ENCODE results near the gene COX4I1. TPM values are rescaled to one million over a fixed set of nuclear protein-coding genes. Genes with fewer than 3 reads are reported as not detected.

The COX4I1 gene
- total RNA-seq (2013; cell fraction: nucleolus; rRNA removed) = 57.6 and 65.4 TPM in 2 replicates
- total RNA-seq (2014; rRNA removed) = 606 and 612 TPM in 2 replicates
- 473 and 480 TPM in 2 replicates for total RNA-seq (2014; rRNA removed; fragmentation: Illumina TruSeq; extraction: Trizol)
- total RNA-seq (2021) = 651 and 668 TPM in 2 replicates
- polyA plus RNA-seq (2011; ENCODE audit: low read depth) = 399 TPM
- 723 and 922 TPM in 2 replicates for polyA plus RNA-seq (2011; rRNA removed)
- 1,082 and 1,324 TPM in 2 replicates for polyA plus RNA-seq (2011; cell fraction: cytosol; rRNA removed)
- polyA plus RNA-seq (2011; cell fraction: nucleus; rRNA removed) = 520 and 608 TPM in 2 replicates
- polyA plus RNA-seq (2012) = 712 and 748 TPM in 2 replicates
- polyA plus RNA-seq (2014; fragmentation: Illumina TruSeq; extraction: Trizol) = 616 and 801 TPM in 2 replicates
- polyA plus RNA-seq (2014; fragmentation: Nextera tagmentation; extraction: Ambion mirVana) = 1,000 to 10,000 TPM; 1,747 to 1,889 TPM
- 854 and 876 TPM in 2 replicates for polyA plus RNA-seq (2014; rRNA removed)
- polyA plus RNA-seq (2016; fragmentation: Nextera tagmentation; extraction: Ambion mirVana) = 100 to 1,000 TPM; 889 to 942 TPM
- 340 and 443 TPM in 2 replicates for polyA minus RNA-seq (2011; rRNA and poly(A)+ RNA removed)
- polyA minus RNA-seq (2011; cell fraction: cytosol; rRNA and poly(A)+ RNA removed) = 106 and 140 TPM in 2 replicates
- 58.5 and 67.8 TPM in 2 replicates for polyA minus RNA-seq (2011; cell fraction: nucleus; rRNA and poly(A)+ RNA removed)
- percentile 98 among the genes with signal in this experiment for Bru-seq, nascent RNA
- BruChase-seq, experiment 1, labeled RNA remaining after a 6-hour chase = percentile 96 among the genes with signal in this experiment
- BruChase-seq, experiment 2, labeled RNA remaining after a 2-hour chase = percentile 97 among the genes with signal in this experiment
- long read RNA-seq, experiment 1, transcript COX4I1-201 (5 exons, 708 nt) = major isoform, 523 of 576 reads
- long read RNA-seq, experiment 1, partial matches to known transcripts = 42 of 576 reads
- long read RNA-seq, experiment 1, other reads (novel, unspliced or antisense) = 4 of 576 reads
- long read RNA-seq, experiment 2, transcript COX4I1-215 (3 exons, 2,271 nt) = minor isoform, 9 of 1,231 reads
- long read RNA-seq, experiment 2, transcript COX4I1-201 (5 exons, 708 nt) = major isoform, 1,158 of 1,231 reads
- long read RNA-seq, experiment 2, transcript COX4I1-217 (1 exons, 3,946 nt) = minor isoform, 6 of 1,231 reads
- long read RNA-seq, experiment 2, transcript COX4I1-202 (5 exons, 716 nt) = minor isoform, 15 of 1,231 reads
- long read RNA-seq, experiment 2, partial matches to known transcripts = 26 of 1,231 reads
- long read RNA-seq, experiment 2, other reads (novel, unspliced or antisense) = 12 of 1,231 reads

- Histone ChIP-seq H3K27ac (ENCODE audit: control insufficient read depth, insufficient read depth) (peak within 1 kb of the TSS; percentile 94), H3K4me2 (ENCODE audit: control insufficient read depth, insufficient read depth) (peak within 1 kb of the TSS; percentile 70), H4K20me1 (ENCODE audit: control insufficient read depth, insufficient read depth) (peaks cover 4% of the 10 kb centered on the region; the same call in 1 of the 2 replicates), H3K27me3 (replicated peaks in 1 of 2; ENCODE audit: control insufficient read depth in 2 of 2, insufficient read depth in 2 of 2, low read length in 1 of 2) (no peaks in the 10 kb centered on the region), H3K4me1 (ENCODE audit: control insufficient read depth, insufficient read depth, low read length) (peaks cover 11% of the 10 kb centered on the region), H3K79me2 (ENCODE audit: control insufficient read depth, insufficient read depth, low read length) (peaks cover 73% of the 10 kb centered on the region), H2AFZ (ENCODE audit: control insufficient read depth, low read depth, low read length) (peak within 1 kb of the TSS; percentile 68), H3K9ac (ENCODE audit: control insufficient read depth, insufficient read depth, low read length) (peak within 1 kb of the TSS; percentile 96), H3K9me3 (replicated peaks; ENCODE audit: control insufficient read depth, insufficient read depth, low read length) (no peaks in the 10 kb centered on the region), H3K4me3 (peak within 1 kb of the TSS; percentile 95), H3K36me3 (ENCODE audit: control insufficient read depth in 2 of 2, insufficient read depth in 2 of 2, low read length in 1 of 2) (peaks cover 8 to 10% of the 10 kb centered on the region in 2 experiments)
- peak; percentile 63 for DNase-seq (ENCODE audit: low read depth, low spot score)
- no TSS peak for BruUV-seq (replicated peaks)
- peak; percentile 95 for ATAC-seq
- CTCF ChIA-PET = interaction anchor here (0.7 kb wide), 1 partner anchor 21 kb away, joined by 3 read pairs; no protein-coding TSS in a partner anchor
- SMC1A ChIA-PET (ENCODE audit: uncharacterized antibody, unreplicated experiment) = no interaction called here
- WGBS (ENCODE audit: insufficient coverage, insufficient replicate concordance, low lambda C conversion rate, missing lambda C conversion rate) = 1% methylated on average over 78 of the region's 87 CpGs
- POLR2A ChIA-PET = no interaction called here
- FAIRE-seq = peak; percentile 61
- intact Hi-C loops (cut with micrococcal nuclease; ENCODE audit: unreplicated experiment) (loop anchor here (2.0 kb wide), 1 partner anchor 43 kb away; no protein-coding TSS in a partner anchor), in situ Hi-C loops (cut with MboI) (loop anchor here (25.0 kb wide), 1 partner anchor 538 kb away; no protein-coding TSS in a partner anchor)
- RAD21 ChIA-PET (ENCODE audit: unreplicated experiment) = no interaction called here
- TF ChIP-seq NR2F1 (conservative IDR thresholded peaks at IDR 0.05) = peak; percentile 92
- TF ChIP-seq NKRF (conservative IDR thresholded peaks at IDR 0.05) = peak; percentile 42; the same call in 1 of the 2 replicates
- peak; percentile 69; the same call in 1 of the 2 replicates for TF ChIP-seq LARP7 (IDR thresholded peaks at IDR 0.05)
- peak; percentile 63; the same call in 1 of the 2 replicates for TF ChIP-seq ZBTB40 (IDR thresholded peaks at IDR 0.05; ENCODE audit: borderline replicate concordance)
- peak; percentile 94 for TF ChIP-seq ATF7 (IDR thresholded peaks at IDR 0.05; ENCODE audit: low read depth)
- TF ChIP-seq ELK1 (IDR thresholded peaks at IDR 0.05; ENCODE audit: low read depth, low read length) = peak; percentile 81
- peak; percentile 75 for TF ChIP-seq IKZF1 (conservative IDR thresholded peaks at IDR 0.05)
- peak; percentile 27 for TF ChIP-seq RUNX3 (IDR thresholded peaks at IDR 0.05; ENCODE audit: low read length)
- peak; percentile 98 for TF ChIP-seq POLR2A (IDR thresholded peaks at IDR 0.05; ENCODE audit: low read depth, low read length)
- peak; percentile 91 for TF ChIP-seq GATAD2B (conservative IDR thresholded peaks at IDR 0.05; ENCODE audit: low read depth)
- 0 out of 2 replicates have a peak, but pooled peaks have one; percentile 45 for TF ChIP-seq YY1 (IDR thresholded peaks at IDR 0.05; ENCODE audit: low read depth, low read length)
Observed at GRCh38 chr16:85799497-85800320, at the start of gene COX4I1, which contains the start of gene EMC8. COX4I1 (plus strand) TSS chr16:85799695; CDS start chr16:85801206, 1,511 bp downstream. EMC8 (minus strand) TSS chr16:85799544; CDS start chr16:85799295, 249 bp downstream.

Data from GM12878 (cell line).